Stimulated activated naive B cell treated with anti-CD40 and anti-IgM and Interleukin-4, amounts not matched to agents 10 μg/mL and 1 μg/mL and 100 μg/mL, for 72 hours (primary cell): Measurements from ENCODE around the gene FAM241B.

Experiments used
- ATAC-seq, 2 donors: fragments of 150-1000 bp; cut with Tn5 transposase; replicated peaks; 2 replicates each; pipeline ENCODE4 v1.10.0; 2021; ENCODE audit warnings: moderate library complexity in 1 of 2
- DNase-seq: peaks from one replicate; pipeline ENCODE4 v3.0.0; 2021
- H3K27ac Mint-ChIP-seq: one replicate; pipeline ENCODE4 v1.8.0; 2022; ENCODE audit warnings: mild to moderate bottlenecking, mixed read lengths
- H3K27me3 Mint-ChIP-seq, 2 donors: one replicate each; pipeline ENCODE4 v1.8.0; 2022; ENCODE audit warnings: mixed read lengths in 2 of 2
- H3K36me3 Mint-ChIP-seq, 2 donors: one replicate each; pipeline ENCODE4 v1.8.0; 2022; ENCODE audit warnings: mixed read lengths in 2 of 2, mild to moderate bottlenecking in 1 of 2
- H3K4me1 Mint-ChIP-seq, 2 donors: one replicate each; pipeline ENCODE4 v1.8.0; 2022; ENCODE audit warnings: mixed read lengths in 2 of 2, mild to moderate bottlenecking in 1 of 2
- H3K4me3 Mint-ChIP-seq, 2 donors: one replicate each; pipeline ENCODE4 v1.8.0; 2022; ENCODE audit warnings: mild to moderate bottlenecking in 2 of 2, mixed read lengths in 2 of 2, moderate library complexity in 1 of 2
- H3K9me3 Mint-ChIP-seq, 2 donors: one replicate each; pipeline ENCODE4 v1.8.0; 2022; ENCODE audit warnings: mixed read lengths in 2 of 2, mild to moderate bottlenecking in 1 of 2

FAM241B gene

DNA sequence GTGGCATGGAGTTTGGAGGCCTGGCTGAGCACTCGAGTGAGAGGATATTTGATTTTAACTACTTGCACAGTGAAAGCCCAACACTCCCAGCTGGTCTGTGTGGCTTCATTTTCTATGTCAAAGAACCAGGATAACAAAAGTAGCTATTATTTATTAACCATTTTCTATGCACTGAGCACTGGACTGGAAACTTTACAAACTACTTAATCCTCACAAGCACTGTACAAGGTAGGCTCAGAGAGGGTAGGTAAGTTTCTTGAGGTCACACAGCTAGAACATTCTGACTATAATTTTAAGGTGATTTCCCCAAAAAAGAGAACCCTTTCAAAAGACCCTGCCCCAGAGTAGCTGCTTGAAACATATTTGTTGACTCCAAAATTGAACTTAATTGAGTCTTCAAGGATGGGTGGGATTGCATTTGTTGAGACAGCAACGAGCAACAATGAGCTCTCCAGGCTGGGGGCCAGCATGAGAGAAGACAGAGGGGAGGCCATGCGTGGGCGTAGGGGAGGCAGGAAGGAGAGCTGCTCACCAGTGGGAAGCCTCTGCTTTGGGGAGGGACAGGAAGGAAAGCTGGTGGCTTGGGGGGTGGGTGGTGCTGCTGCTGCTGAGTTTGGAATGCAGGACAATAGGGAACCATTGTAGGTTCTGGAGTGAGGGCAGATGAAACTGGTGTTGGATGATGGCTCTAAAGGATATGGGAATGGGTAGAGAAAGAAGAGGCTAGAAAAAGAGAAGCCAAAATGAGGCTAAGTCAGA lies 31.5 kb downstream of the FAM241B start:
- Mint-ChIP-seq H3K27ac (no peak overlapping the region), H3K4me1 (peaks cover 0 to 2% of the 10 kb centered on the region in 2 donors), H3K36me3 (no peaks in the 10 kb centered on the region), H3K27me3 (peaks cover 20 to 25% of the 10 kb centered on the region in 2 donors), H3K4me3 (no peak overlapping the region), H3K9me3 (no peaks in the 10 kb centered on the region)
- ATAC-seq (no peak), DNase-seq (no peak)

GRCh38 chr10:69662173-69662877 lies 32.3 kb downstream of the FAM241B start:
- H3K27me3 Mint-ChIP-seq, result peaks cover 18 to 27% of the 10 kb centered on the region in 2 donors
- no peak for ATAC-seq
- no peak overlapping the region for H3K27ac Mint-ChIP-seq
- no peak overlapping the region for H3K4me3 Mint-ChIP-seq
- H3K4me1 Mint-ChIP-seq, result peaks cover 0 to 1% of the 10 kb centered on the region in 2 donors
- no peaks in the 10 kb centered on the region for H3K36me3 Mint-ChIP-seq
- no peak for DNase-seq
- H3K9me3 Mint-ChIP-seq, result no peaks in the 10 kb centered on the region

GRCh38 chr10:69662901-69663300 lies 32.9 kb downstream of the FAM241B start:
- H3K27ac Mint-ChIP-seq, result no peak overlapping the region
- H3K4me1 Mint-ChIP-seq, result no peaks in the 10 kb centered on the region
- peaks cover 13 to 27% of the 10 kb centered on the region in 2 donors for H3K27me3 Mint-ChIP-seq
- no peaks in the 10 kb centered on the region for H3K9me3 Mint-ChIP-seq
- H3K36me3 Mint-ChIP-seq, result no peaks in the 10 kb centered on the region
- ATAC-seq (no peak), DNase-seq (no peak)
- H3K4me3 Mint-ChIP-seq, result no peak overlapping the region

- Mint-ChIP-seq H3K4me3 (no peak overlapping the region), H3K27me3 (peaks cover 17 to 27% of the 10 kb centered on the region in 2 donors), H3K27ac (no peak overlapping the region), H3K4me1 (no peaks in the 10 kb centered on the region), H3K9me3 (no peaks in the 10 kb centered on the region), H3K36me3 (no peaks in the 10 kb centered on the region)
- no peak for DNase-seq
- no peak for ATAC-seq
These were observed 33.4 kb downstream of the FAM241B start for GRCh38 chr10:69663369-69663947.

DNA sequence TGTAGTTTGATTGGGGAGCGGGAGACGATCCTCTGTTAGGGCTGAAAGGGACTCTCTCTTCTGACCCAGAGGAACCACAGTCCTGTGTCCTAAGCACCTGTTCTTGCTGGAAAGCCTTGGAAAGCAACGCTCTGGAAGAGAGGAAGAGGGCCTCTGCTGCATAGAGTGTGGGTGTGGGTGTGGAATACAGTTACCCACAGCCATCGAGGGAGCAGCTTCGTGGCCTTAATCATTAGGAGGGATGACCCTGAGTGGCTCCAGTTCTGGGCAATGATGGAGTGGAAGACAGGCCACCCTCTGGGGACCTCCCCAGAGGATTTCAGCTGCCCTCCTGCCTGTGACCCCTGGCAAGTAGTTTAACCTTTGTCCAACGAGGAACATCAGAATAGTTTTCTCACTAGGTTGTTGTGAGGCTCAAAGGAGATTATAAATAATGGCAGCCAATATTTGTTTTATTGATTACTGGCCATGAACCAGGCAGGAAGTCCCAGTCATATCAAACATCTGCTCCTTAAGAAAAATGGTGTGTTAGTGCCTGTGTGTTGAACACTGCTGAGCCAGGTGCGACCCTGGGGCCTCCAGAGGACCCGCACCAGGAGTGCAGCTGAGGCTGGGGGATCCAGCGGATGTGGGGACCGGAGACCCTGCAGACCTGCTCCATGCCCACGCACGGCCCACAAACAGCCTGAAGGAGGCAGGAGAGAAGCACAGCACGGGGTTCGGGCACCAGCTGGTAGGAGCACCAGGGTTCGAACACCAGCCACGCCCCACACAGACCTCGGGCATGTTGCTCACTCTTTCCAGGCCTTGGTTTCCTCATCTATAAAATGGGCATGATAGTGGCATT lies 35.6 kb downstream of the FAM241B start:
- DNase-seq (no peak), ATAC-seq (no peak)
- Mint-ChIP-seq H3K27ac (no peak overlapping the region), H3K4me1 (no peaks in the 10 kb centered on the region), H3K27me3 (peaks cover 10 to 27% of the 10 kb centered on the region in 2 donors), H3K9me3 (no peaks in the 10 kb centered on the region), H3K36me3 (no peaks in the 10 kb centered on the region), H3K4me3 (no peak overlapping the region)

DNA sequence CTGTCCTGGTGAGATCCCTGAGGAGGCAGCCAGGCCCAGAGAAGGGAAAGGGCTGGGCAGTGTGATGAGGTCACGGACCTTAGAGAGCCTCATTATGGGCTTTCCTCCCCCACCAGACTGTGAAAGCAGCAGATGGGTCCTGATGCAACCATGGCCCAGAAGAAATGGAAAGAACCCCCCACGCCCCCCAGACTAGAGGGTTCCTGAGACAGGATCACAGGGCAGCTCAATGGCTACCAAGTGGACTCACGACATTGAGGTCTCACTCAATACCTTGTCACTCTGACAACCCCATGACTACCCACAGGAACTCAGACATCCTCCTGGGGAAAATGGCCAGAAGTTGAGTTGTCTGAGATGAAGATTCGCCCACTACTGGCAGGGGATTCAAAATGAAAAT lies 36.7 kb downstream of the FAM241B start:
- Mint-ChIP-seq H3K27me3 (peaks cover 7 to 24% of the 10 kb centered on the region in 2 donors), H3K27ac (no peak overlapping the region)

DNA sequence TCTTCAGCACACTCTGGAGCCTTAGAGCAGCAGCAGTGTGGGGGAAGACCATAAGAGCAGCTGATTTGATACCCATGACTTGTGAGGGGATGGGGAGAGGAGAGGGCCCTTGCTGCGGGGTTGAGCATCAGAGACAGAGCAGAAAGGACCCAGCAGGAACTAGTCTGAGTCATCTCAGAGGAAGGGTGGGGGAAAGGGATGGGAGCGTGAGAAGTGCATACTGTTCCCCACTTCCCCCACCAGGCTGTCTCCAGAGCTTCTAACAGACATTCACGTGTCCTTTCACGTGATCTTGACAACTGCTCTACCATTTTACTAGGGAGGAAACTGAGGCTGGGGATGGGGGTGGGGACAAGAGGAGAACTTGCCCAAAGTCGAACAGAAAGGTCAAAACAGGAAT lies 38.7 kb downstream of the FAM241B start:
- peaks cover 7 to 22% of the 10 kb centered on the region in 2 donors for H3K27me3 Mint-ChIP-seq
- H3K4me1 Mint-ChIP-seq, result no peaks in the 10 kb centered on the region
- no peaks in the 10 kb centered on the region for H3K36me3 Mint-ChIP-seq
- peaks cover 0 to 3% of the 10 kb centered on the region in 2 donors for H3K9me3 Mint-ChIP-seq
- no peak overlapping the region for H3K27ac Mint-ChIP-seq
- no peak overlapping the region for H3K4me3 Mint-ChIP-seq
- DNase-seq (no peak), ATAC-seq (no peak)

More for the DNA sequence above, 36.7 kb downstream of the FAM241B start:
- ATAC-seq (no peak), DNase-seq (no peak)
- Mint-ChIP-seq H3K4me3 (no peak overlapping the region), H3K4me1 (no peaks in the 10 kb centered on the region), H3K9me3 (peaks cover 0 to 3% of the 10 kb centered on the region in 2 donors), H3K36me3 (no peaks in the 10 kb centered on the region)

DNA sequence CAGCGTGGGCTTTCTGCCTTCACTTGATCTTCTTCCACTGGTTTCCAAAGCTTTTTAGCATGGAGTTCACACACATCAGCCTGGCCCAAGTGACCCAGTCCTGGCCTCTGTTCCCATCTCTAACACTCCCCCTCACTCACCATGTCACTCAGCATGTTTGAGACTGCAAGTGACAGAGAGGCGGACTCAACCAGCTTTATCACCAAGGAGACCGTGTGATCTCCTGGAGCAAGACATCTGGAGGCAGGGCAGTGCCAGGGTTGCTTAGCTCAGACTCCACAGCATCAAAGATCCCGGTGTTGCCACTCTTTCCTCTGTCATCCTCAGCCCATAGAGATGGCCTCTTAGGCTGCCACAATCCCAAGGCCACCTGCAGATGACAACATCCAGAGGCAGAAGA lies 39.4 kb downstream of the FAM241B start:
- Mint-ChIP-seq H3K36me3 (no peaks in the 10 kb centered on the region), H3K4me3 (no peak overlapping the region), H3K27me3 (peaks cover 7 to 22% of the 10 kb centered on the region in 2 donors), H3K4me1 (no peaks in the 10 kb centered on the region), H3K27ac (no peak overlapping the region), H3K9me3 (peaks cover 0 to 3% of the 10 kb centered on the region in 2 donors)
- no peak for DNase-seq
- ATAC-seq, result no peak

- no peaks in the 10 kb centered on the region for H3K36me3 Mint-ChIP-seq
- H3K4me3 Mint-ChIP-seq, result no peak overlapping the region
- DNase-seq, result no peak
- no peak for ATAC-seq
- H3K27me3 Mint-ChIP-seq, result peaks cover 9 to 14% of the 10 kb centered on the region in 2 donors
- H3K9me3 Mint-ChIP-seq, result peaks cover 0 to 3% of the 10 kb centered on the region in 2 donors
- H3K4me1 Mint-ChIP-seq, result no peaks in the 10 kb centered on the region
- H3K27ac Mint-ChIP-seq, result no peak overlapping the region
These were observed 43.5 kb downstream of the FAM241B start for GRCh38 chr10:69673521-69673920.

- Mint-ChIP-seq H3K4me1 (no peaks in the 10 kb centered on the region), H3K36me3 (no peaks in the 10 kb centered on the region), H3K9me3 (peaks cover 0 to 3% of the 10 kb centered on the region in 2 donors), H3K4me3 (no peak overlapping the region), H3K27ac (no peak overlapping the region), H3K27me3 (peaks cover 8 to 12% of the 10 kb centered on the region in 2 donors)
- ATAC-seq, result no peak
- no peak for DNase-seq
These were observed 44.7 kb downstream of the FAM241B start for GRCh38 chr10:69674786-69675185.

GRCh38 chr10:69676301-69676700 lies 46.3 kb downstream of the FAM241B start:
- ATAC-seq (no peak), DNase-seq (no peak)
- no peaks in the 10 kb centered on the region for H3K36me3 Mint-ChIP-seq
- no peak overlapping the region for H3K27ac Mint-ChIP-seq
- peaks cover 0 to 2% of the 10 kb centered on the region in 2 donors for H3K9me3 Mint-ChIP-seq
- no peaks in the 10 kb centered on the region for H3K4me1 Mint-ChIP-seq
- H3K27me3 Mint-ChIP-seq, result peaks cover 18 to 21% of the 10 kb centered on the region in 2 donors
- H3K4me3 Mint-ChIP-seq, result no peak overlapping the region

DNA sequence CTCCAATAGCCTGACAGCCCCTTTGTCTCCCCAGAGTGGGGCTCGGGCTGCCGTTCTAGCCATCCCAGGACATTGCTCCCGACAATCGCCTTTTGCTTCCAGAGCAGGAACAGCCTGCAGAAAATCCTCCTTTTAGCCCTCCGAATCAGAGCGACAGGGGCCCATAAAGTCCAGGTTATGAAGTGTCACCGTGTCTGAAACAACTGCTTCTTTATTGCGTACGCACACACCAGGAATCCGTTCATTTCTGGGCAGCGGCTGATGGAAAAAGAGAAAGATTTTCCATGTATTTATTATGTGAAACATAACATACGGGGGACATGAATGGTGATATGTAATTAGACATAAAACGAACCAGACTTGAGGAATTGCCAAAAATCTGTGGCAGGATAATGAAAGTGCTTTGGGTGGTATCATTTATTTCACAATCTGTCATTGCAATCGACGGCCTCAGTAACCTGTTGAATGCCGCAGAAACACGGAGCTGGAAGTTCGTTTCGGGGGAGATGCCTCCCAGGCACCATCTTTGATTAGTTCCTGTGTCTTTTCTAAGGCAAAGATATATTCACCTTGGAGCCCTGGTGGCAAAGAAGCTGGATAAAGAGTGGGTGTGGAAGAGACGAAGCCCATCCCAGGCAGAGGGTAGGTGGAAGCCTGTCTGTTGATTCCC lies 48.1 kb downstream of the FAM241B start:
- Mint-ChIP-seq H3K4me1 (no peaks in the 10 kb centered on the region), H3K9me3 (no peaks in the 10 kb centered on the region), H3K27me3 (peaks cover 26 to 30% of the 10 kb centered on the region in 2 donors), H3K36me3 (no peaks in the 10 kb centered on the region), H3K4me3 (no peak overlapping the region), H3K27ac (no peak overlapping the region)
- DNase-seq, result no peak
- no peak for ATAC-seq

DNA sequence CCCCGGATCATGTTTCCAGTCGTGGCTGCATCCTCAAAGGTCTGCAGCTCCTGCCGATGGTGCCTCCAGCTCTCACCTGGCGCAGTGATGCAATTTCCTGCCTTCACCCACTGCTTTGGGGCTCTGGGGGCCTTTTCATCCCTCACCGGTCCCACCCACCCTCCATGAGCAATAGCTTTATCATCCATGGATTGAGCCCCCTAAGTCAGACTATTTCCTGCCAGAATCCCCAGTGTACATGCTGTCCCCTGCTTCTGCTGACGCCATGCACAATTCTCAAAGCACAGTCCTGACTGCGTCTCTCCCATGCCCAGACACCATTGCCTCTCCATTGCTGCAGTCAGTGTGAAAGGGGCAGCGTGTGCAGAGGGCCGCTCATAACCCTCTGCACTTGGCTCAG lies 49.7 kb downstream of the FAM241B start:
- ATAC-seq, result no peak
- Mint-ChIP-seq H3K27ac (no peak overlapping the region), H3K36me3 (no peaks in the 10 kb centered on the region), H3K4me3 (no peak overlapping the region), H3K9me3 (no peaks in the 10 kb centered on the region), H3K27me3 (peaks cover 26 to 30% of the 10 kb centered on the region in 2 donors), H3K4me1 (no peaks in the 10 kb centered on the region)
- no peak for DNase-seq

DNA sequence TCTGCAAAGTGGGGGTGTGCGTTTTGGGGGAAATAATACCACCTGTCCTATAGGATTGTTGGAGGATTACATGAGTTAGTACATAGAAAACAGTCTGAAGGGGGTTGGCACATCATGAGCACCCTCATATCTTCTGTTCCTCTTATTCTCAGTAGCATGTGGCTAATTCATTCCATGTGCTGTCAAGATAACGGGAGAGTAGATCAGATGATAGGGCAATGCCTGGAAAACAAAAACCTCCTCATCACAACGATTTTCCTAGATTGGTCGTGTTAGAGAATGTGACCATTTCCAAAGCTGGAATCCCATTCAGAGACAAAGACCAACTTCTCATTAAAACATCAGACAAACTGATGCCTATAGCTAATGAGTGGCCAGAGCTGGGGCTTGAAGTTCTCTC lies 50.6 kb downstream of the FAM241B start:
- no peaks in the 10 kb centered on the region for H3K4me1 Mint-ChIP-seq
- no peak overlapping the region for H3K4me3 Mint-ChIP-seq
- H3K36me3 Mint-ChIP-seq, result no peaks in the 10 kb centered on the region
- ATAC-seq (no peak), DNase-seq (no peak)
- no peaks in the 10 kb centered on the region for H3K9me3 Mint-ChIP-seq
- H3K27me3 Mint-ChIP-seq, result peaks cover 26 to 30% of the 10 kb centered on the region in 2 donors
- no peak overlapping the region for H3K27ac Mint-ChIP-seq
